LNCAP (cell line): ENCODE measurements around the gene AGBL5.

Experiments
- TF ChIP-seq, protein P1 (sequence below): fragments of 450-650 bp; IDR thresholded peaks from 2 replicates; pipeline ENCODE4 v1.5.1; 2017; ENCODE audit warnings: mild to moderate bottlenecking

Gene AGBL5

DNA sequence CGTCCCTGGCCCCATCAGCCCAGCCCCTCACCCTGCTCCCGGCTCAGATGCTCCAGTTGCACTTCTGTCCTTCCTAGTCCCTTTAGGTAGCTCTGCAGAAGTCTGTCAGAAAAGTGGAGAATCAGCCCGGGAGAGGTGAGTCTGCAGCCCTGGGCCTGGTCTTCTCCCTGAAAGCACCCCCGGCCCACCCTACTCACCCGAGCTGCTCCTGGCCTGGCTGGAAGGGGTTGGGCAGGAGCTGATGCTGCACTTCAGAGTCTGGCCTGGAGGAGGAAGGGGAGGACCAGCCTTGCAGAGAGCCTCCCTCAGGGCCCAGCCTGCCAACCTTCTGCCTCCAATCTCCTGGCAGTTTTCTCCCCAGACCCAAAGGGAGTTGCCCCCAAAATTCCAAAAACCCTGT, 50.9 kb downstream of the AGBL5 start:
- TF ChIP-seq, protein P1, sequence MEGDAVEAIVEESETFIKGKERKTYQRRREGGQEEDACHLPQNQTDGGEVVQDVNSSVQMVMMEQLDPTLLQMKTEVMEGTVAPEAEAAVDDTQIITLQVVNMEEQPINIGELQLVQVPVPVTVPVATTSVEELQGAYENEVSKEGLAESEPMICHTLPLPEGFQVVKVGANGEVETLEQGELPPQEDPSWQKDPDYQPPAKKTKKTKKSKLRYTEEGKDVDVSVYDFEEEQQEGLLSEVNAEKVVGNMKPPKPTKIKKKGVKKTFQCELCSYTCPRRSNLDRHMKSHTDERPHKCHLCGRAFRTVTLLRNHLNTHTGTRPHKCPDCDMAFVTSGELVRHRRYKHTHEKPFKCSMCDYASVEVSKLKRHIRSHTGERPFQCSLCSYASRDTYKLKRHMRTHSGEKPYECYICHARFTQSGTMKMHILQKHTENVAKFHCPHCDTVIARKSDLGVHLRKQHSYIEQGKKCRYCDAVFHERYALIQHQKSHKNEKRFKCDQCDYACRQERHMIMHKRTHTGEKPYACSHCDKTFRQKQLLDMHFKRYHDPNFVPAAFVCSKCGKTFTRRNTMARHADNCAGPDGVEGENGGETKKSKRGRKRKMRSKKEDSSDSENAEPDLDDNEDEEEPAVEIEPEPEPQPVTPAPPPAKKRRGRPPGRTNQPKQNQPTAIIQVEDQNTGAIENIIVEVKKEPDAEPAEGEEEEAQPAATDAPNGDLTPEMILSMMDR = no peak

DNA sequence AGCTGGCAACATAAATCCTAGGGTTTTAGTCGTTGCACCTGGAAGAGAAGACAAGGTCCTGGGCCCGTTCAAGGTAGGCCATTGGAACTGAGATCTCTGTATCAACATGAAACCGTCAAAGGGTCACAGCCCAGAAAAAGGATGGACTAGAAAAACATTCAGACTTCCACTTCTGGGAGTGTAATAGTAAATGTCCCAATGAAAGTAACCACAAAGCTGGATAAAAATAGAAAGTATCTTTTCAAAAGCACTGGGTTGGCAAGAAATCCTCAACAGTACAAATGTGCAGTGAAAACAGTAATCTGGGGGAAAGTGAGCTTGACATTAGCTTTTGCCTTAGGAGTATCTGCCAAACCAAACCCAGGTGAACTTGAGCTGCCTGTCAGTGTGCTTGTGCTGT, 54.5 kb downstream of the AGBL5 start:
- TF ChIP-seq, protein P1 = no peak

DNA sequence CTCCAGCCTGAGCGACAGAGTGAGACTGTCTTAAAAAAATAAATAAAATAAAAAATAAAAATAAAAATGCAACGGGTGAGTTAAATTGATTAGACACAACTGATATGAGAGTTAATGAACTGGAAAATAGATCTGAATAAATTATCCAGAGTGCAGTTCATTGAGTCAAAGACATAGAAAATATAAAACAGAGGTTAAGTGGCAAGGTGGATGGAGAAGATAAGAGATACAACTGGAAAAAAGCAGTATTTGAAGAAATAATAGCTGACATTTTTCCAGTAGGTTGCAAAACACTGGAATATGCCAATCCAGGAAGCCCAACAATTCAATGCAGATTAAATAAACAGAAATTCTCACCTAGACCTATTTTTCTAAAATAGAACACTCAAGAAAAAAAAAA, 56.8 kb downstream of the AGBL5 start:
- TF ChIP-seq, protein P1 = no peak

DNA sequence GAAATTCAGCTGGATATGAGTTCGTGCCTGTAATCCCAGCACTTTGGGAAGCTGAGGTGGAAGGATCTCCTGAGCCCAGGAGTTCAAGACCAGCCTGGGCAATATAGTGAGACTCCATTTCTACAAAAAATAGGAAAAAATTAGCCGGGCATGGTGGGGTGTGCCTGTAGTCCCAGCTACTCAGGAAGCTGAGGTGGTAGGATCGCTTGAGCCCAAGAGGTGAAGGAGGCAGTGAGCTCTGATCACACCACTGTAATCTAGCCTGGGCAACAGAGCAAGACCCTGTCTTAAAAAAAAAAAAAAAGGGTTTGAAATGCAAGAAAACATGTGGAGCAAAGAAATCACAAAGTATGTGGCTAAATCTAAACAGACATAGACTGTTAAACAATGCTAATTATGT, 57.6 kb downstream of the AGBL5 start:
- TF ChIP-seq, protein P1 = no peak

DNA sequence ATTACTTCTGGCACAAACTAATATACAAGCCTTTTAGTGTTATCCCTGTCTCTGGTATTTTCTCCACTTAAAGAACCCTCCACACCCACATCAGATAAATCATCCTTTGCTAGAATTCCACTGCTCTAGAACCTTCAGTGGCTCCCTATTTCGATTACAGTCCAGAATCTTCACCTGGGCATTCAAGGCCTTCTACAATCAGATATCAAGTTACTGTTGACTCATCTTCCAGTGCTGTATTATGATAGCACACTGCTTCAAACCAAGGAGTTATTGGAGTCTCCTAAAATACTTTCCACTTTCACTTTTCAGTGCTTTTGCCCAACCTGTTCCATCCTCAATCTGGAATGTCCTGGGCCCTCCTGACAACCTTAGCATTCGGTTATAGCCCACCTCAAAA, 64.1 kb downstream of the AGBL5 start:
- TF ChIP-seq, protein P1 = no peak

DNA sequence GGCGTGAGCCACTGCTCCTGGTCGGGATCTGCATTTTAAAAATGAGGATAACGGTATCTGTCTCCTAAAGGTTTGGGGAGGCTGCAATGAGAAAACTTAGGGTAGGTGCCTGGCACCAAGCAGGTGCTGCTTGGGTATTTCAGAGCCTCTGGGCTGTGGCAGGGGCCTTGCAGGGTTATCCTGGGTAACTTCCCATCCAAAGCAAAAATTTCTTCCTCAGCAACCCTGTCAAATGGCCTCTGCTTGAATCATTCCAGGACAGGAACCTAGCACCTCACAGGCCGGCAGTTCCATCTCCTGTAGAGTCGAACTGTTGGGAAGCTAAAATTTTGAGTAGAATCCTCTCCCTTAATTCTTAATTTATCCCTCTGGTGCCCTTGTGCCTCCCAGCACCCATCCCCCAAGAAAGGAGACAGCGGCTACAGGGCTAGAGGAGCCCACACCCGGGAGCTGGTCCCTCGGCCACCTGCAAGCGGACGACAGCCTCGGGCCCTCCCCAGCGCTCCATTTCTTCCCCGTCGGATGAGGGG, 66.6 kb downstream of the AGBL5 start:
- TF ChIP-seq, protein P1 = no peak

DNA sequence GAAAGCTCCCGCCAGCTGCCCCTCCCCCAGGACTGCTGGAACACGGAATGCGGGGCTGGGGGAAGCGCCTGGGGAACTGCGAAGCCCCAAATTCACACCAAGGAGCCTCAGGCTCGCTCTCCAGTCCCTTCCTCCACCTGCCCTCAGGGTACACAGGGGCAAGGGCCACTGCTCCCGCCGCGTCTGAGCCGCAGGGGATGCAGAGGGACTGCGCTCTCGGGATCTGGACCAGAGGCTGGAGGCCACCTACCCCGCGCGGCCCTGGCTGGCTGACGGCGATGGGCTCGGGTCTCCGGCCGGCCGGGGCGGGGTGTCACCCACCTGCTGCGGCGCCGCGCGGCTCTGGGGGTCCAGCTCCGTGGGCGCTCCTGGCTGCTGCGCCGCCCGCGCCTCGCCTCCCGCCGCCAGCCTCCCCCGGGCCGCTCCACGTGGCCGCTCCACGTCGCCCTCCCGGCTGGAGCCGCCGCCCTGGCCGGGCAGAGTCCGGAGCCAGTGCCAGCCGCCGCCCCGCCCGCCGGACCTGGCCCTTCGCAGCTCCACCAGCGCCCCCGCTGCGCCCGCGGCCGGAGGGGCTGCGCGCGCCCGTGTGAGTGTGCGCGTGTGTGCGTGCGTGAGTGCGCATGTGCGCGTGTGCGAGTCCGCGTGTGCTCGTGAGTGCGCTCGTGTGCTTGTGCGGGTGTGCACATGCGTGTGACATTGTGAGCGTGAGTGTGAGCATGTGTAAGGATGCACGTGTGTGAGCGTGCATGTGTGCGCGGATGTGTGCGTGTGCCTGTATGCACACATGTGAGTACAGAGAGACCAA, 67.3 kb downstream of the AGBL5 start, which contains the start of gene CGREF1:
Gene CGREF1, minus strand, starts transcription at position 604 of the 805 bp plus-strand sequence. CDS start 14,762 bp downstream, outside the sequence.
- TF ChIP-seq, protein P1 = no peak
